Mesothelial cell of epicardium (in vitro differentiated cells): ENCODE data around the gene TRAFD1. TPM values are rescaled to one million over a fixed set of nuclear protein-coding genes. Genes with fewer than 3 reads are reported as not detected.

Source experiments
- DNase-seq, 2 experiments: peaks; one replicate each; pipeline ENCODE4 v3.0.0; 2021; ENCODE audit warnings: low spot score in 2 of 2; ENCODE audit not compliant: unreplicated experiment in 2 of 2
- H3K27ac Mint-ChIP-seq: 2 replicates; pipeline ENCODE4 v1.8.0; 2021; ENCODE audit warnings: mixed read lengths
- H3K27me3 Mint-ChIP-seq: 2 replicates; pipeline ENCODE4 v1.8.0; 2021; ENCODE audit warnings: low read depth, mixed read lengths
- H3K36me3 Mint-ChIP-seq: 2 replicates; pipeline ENCODE4 v1.8.0; 2021; ENCODE audit warnings: mixed read lengths
- H3K4me1 Mint-ChIP-seq: 2 replicates; pipeline ENCODE4 v1.8.0; 2021; ENCODE audit warnings: mixed read lengths
- H3K4me3 Mint-ChIP-seq: 2 replicates; pipeline ENCODE4 v1.8.0; 2021; ENCODE audit warnings: mild to moderate bottlenecking, moderate library complexity, mixed read lengths
- H3K9me3 Mint-ChIP-seq: 2 replicates; pipeline ENCODE4 v1.8.0; 2021; ENCODE audit warnings: mixed read lengths
- CTCF ChIP-seq: fragments of 200-600 bp; sonication (generic); IDR thresholded peaks from one replicate; pipeline ENCODE4 v1.5.0; 2021; ENCODE audit warnings: antibody characterized with exemption; ENCODE audit not compliant: unreplicated experiment
- total RNA-seq: library from RNA; stranded (reverse); gene quantifications from 3 replicates; pipeline ENCODE4 v1.2.1, GENCODE V29; 2021

The TRAFD1 gene
- total RNA-seq, 1 donor from 2014 or later = 36.5 TPM

DNA sequence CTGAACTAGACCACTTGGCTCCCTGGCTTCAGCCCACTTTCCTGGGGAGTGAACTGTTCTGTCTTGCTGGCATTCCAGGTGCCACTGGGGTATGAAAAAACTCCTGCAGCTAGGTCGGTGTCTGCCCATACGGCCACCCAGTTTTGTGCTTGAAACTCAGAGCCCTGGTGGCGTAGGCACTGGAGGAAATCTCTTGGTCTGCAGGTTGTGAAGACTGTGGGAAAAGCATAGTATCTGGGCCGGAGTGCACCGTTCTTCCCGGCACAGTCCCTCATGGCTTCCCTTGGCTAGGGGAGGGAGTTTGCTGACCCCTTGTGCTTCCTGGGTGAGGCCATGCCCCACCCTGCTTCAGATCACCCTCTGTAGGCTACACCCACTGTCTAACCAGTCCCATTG is 33.8 kb downstream of the TRAFD1 start:
- H3K4me1 Mint-ChIP-seq = no peaks in the 10 kb centered on the region
- no peak for DNase-seq
- peaks cover 36% of the 10 kb centered on the region for H3K9me3 Mint-ChIP-seq
- no peak overlapping the region for H3K27ac Mint-ChIP-seq
- H3K4me3 Mint-ChIP-seq = no peak overlapping the region
- peaks cover 75% of the 10 kb centered on the region for H3K36me3 Mint-ChIP-seq
- no peak for TF ChIP-seq CTCF
- H3K27me3 Mint-ChIP-seq = no peaks in the 10 kb centered on the region

- H3K4me3 Mint-ChIP-seq = no peak overlapping the region
- DNase-seq = no peak
- H3K9me3 Mint-ChIP-seq = peaks cover 29% of the 10 kb centered on the region
- H3K4me1 Mint-ChIP-seq = no peaks in the 10 kb centered on the region
- TF ChIP-seq CTCF = no peak
- H3K27ac Mint-ChIP-seq = no peak overlapping the region
- H3K27me3 Mint-ChIP-seq = no peaks in the 10 kb centered on the region
- H3K36me3 Mint-ChIP-seq = peaks cover 65% of the 10 kb centered on the region
Measured at GRCh38 chr12:112160611-112161010, 35.3 kb downstream of the TRAFD1 start.

DNA sequence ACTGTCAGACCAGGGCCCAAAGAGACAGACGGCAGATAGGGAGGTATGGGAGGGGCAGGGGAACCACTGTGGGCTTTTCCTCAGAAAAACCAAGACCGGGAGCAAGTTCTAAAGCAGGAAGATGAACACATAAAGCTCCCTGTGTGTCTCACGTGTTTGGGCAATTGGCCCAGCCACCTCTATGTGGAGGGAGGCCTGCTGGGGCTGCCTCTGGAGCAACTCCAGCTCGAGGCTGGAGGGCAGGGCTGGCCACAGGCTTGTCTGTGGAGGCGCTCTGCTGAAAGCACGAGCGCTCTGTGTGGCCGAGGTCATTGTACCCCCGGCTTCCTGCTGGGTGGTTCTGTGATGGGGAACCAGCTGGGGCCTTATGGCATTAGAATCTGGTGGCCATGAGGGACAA is 36.4 kb downstream of the TRAFD1 start:
- Mint-ChIP-seq H3K36me3 (peaks cover 54% of the 10 kb centered on the region), H3K4me3 (no peak overlapping the region), H3K27me3 (no peaks in the 10 kb centered on the region), H3K27ac (no peak overlapping the region), H3K4me1 (no peaks in the 10 kb centered on the region), H3K9me3 (peaks cover 20% of the 10 kb centered on the region)
- no peak for DNase-seq
- no peak for TF ChIP-seq CTCF

DNA sequence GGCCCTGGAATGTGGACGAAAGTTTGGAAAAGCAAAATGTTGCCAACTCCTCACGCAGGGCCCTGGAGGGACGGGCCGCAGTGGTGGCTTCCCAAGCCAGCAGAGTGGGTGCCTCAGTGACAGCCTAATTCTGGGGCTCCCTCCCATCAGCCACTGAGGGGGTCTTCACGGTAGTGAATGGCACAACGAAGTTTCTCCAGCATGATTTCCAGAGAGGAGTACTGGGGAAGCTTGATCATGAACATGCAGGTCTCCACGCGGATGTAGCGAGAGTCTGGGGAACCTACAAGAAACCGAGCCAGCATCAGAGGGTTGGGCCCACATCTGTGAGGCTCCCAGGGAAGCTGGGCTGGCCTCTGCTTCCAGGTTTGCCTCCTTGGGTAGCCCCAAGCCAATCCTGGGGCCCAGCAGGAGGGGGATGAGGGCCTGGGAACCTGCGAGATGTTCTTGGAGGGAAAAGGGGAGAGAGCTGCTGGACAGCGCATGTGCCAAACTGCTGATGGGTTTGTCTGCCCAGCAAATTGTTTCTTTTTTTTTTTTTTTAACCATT is 37.0 kb downstream of the TRAFD1 start:
- Mint-ChIP-seq H3K27ac (no peak overlapping the region), H3K36me3 (peaks cover 48% of the 10 kb centered on the region), H3K27me3 (no peaks in the 10 kb centered on the region), H3K9me3 (peaks cover 14% of the 10 kb centered on the region), H3K4me1 (no peaks in the 10 kb centered on the region), H3K4me3 (no peak overlapping the region)
- TF ChIP-seq CTCF = no peak
- DNase-seq = no peak

DNA sequence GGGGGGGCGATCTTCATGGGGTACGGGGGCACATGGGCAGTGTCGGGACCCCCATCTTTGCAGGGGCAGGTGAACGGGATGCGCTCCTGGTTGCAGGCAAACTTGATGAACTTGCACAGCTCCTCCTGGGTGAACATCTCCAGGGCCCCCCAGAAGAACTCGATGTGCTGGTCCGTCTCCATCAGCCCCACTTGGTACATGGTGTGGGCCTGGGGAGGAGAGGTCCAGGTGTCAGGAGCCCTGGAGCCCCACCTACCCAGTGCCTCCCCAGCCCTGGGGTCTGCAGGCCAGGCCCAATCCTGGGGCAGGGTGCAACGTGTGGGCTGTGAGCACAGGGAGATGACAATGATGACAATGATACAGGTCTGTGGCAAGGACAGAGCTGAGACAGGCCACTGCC is 37.7 kb downstream of the TRAFD1 start:
- no peaks in the 10 kb centered on the region for H3K4me1 Mint-ChIP-seq
- H3K27ac Mint-ChIP-seq = no peak overlapping the region

More for the DNA sequence above, 37.7 kb downstream of the TRAFD1 start:
- no peak overlapping the region for H3K4me3 Mint-ChIP-seq
- no peak for DNase-seq
- H3K9me3 Mint-ChIP-seq = peaks cover 7% of the 10 kb centered on the region
- TF ChIP-seq CTCF = no peak
- H3K27me3 Mint-ChIP-seq = no peaks in the 10 kb centered on the region
- H3K36me3 Mint-ChIP-seq = peaks cover 40% of the 10 kb centered on the region
